ENCODE results near the gene PTK6. TPM values are rescaled to one million over a fixed set of nuclear protein-coding genes. Genes with fewer than 3 reads are reported as not detected.

The PTK6 gene
- total RNA-seq, 2 donors from 2014 or later: 0.56 TPM; not detected in 1

GRCh38 chr20:63553251-63553932 is 16.2 kb upstream of the PTK6 start:
- ATAC-seq (ENCODE audit: insufficient number of reproducible peaks, low FRiP score, low read depth) (peak; percentile 31), DNase-seq (ENCODE audit: low spot score) (peak; percentile 41)
- H3K4me1 ChIP-seq (ENCODE audit: control insufficient read depth in 1 of 2, low read depth in 2 of 2): peaks cover 3 to 5% of the 10 kb centered on the region in 2 donors
- H3K4me3 ChIP-seq: peak overlapping the region; percentile 77
- TF ChIP-seq, protein P1, sequence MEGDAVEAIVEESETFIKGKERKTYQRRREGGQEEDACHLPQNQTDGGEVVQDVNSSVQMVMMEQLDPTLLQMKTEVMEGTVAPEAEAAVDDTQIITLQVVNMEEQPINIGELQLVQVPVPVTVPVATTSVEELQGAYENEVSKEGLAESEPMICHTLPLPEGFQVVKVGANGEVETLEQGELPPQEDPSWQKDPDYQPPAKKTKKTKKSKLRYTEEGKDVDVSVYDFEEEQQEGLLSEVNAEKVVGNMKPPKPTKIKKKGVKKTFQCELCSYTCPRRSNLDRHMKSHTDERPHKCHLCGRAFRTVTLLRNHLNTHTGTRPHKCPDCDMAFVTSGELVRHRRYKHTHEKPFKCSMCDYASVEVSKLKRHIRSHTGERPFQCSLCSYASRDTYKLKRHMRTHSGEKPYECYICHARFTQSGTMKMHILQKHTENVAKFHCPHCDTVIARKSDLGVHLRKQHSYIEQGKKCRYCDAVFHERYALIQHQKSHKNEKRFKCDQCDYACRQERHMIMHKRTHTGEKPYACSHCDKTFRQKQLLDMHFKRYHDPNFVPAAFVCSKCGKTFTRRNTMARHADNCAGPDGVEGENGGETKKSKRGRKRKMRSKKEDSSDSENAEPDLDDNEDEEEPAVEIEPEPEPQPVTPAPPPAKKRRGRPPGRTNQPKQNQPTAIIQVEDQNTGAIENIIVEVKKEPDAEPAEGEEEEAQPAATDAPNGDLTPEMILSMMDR (IDR thresholded peaks at IDR 0.05): no peak
- no peaks in the 10 kb centered on the region for H3K9me3 ChIP-seq
- peaks cover 3% of the 10 kb centered on the region for H3K27me3 ChIP-seq (replicated peaks; ENCODE audit: insufficient read depth)
- H3K36me3 ChIP-seq: no peaks in the 10 kb centered on the region
- no peak overlapping the region for H3K27ac ChIP-seq

DNA sequence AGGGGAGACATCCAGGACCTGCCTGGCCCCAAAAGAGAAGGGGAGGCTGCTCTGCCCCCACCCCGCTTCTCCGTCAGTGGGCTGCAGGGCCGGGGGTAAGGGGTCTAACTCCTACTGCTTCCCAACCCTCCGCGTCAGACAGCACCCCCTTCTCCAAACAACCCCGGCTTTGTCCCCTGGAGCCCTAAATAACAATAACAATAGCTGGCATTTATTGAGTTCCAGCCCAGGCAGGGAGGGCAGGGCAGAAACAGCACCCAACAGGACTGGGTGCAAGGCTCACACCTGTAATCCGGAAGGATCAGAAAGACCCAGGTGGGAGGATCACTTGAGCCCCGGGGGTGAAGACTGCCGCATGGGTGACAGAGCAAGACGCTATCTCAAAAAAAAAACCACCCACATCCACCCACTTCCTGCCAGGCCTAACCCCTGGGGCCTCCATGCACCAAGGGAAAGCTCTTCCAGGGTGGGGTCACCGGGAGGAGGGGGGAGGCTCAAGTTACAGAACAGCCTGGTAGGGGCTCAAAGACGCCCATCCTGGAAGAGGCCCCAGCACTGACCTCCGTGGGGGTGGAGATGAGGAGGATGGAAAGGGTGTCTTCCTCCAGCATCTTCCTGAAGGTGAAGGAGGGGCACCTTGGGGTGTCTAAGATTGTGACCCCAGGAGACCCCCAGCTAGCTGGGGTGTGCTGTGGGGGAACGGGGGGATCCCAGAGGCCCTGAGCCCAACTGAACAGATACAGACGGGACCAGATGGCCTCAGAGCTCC is 15.5 kb upstream of the PTK6 start:
- TF ChIP-seq, protein P1 (IDR thresholded peaks at IDR 0.05): no peak
- no peak overlapping the region for H3K27ac ChIP-seq
- ATAC-seq (ENCODE audit: insufficient number of reproducible peaks, low FRiP score, low read depth): no peak

GRCh38 chr20:63551068-63551467 is 13.9 kb upstream of the PTK6 start:
- H3K36me3 ChIP-seq: no peaks in the 10 kb centered on the region
- peaks cover 3 to 5% of the 10 kb centered on the region in 2 donors for H3K4me1 ChIP-seq (ENCODE audit: control insufficient read depth in 1 of 2, low read depth in 2 of 2)
- DNase-seq (ENCODE audit: low spot score): no peak
- TF ChIP-seq, protein P1 (IDR thresholded peaks at IDR 0.05): no peak
- no peak overlapping the region for H3K27ac ChIP-seq
- H3K9me3 ChIP-seq: no peaks in the 10 kb centered on the region
- no peak for ATAC-seq (ENCODE audit: insufficient number of reproducible peaks, low FRiP score, low read depth)
- H3K4me3 ChIP-seq: no peak overlapping the region
- peaks cover 8% of the 10 kb centered on the region for H3K27me3 ChIP-seq (replicated peaks; ENCODE audit: insufficient read depth)

More for the DNA sequence above, 15.5 kb upstream of the PTK6 start:
- Histone ChIP-seq H3K4me3 (peak overlapping the region; percentile 77), H3K27me3 (replicated peaks; ENCODE audit: insufficient read depth) (peaks cover 8% of the 10 kb centered on the region), H3K4me1 (ENCODE audit: control insufficient read depth in 1 of 2, low read depth in 2 of 2) (peaks cover 3 to 5% of the 10 kb centered on the region in 2 donors), H3K36me3 (no peaks in the 10 kb centered on the region), H3K9me3 (no peaks in the 10 kb centered on the region)
- DNase-seq (ENCODE audit: low spot score): no peak

DNA sequence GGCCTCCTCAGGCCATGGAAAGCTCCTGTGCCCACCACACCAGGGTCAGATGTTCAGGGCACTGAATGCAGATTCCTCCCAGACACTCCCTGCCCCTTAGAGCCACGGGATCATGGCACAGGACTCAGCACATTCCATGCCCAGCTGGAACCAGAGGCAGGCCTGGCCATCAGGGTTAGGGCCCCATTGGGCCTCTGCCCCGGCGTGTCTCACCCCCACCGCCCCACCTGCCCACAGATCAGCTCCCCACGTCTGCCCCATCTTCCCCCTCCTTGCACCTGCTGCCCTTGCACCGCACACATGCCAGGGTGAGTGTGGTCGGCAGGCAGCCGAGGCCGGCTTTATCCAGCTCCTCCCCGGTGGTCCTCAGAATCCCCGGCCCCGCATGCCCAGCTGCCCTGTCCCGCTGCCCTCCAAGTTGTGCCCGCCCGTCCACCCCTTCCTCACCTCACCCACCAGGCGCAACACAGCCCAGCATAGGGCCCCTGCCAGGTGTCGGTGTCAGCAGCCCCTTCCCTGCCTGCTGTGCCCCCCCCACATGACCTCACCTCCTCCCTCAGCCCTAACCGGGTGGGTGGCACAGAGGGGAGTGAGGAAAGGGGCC is 12.6 kb upstream of the PTK6 start:
- Histone ChIP-seq H3K36me3 (no peaks in the 10 kb centered on the region), H3K4me3 (no peak overlapping the region), H3K4me1 (ENCODE audit: control insufficient read depth in 1 of 2, low read depth in 2 of 2) (peaks cover 3 to 5% of the 10 kb centered on the region in 2 donors), H3K27me3 (replicated peaks; ENCODE audit: insufficient read depth) (peaks cover 8% of the 10 kb centered on the region), H3K9me3 (no peaks in the 10 kb centered on the region), H3K27ac (no peak overlapping the region)
- DNase-seq (ENCODE audit: low spot score) (no peak), ATAC-seq (ENCODE audit: insufficient number of reproducible peaks, low FRiP score, low read depth) (no peak)
- TF ChIP-seq, protein P1 (IDR thresholded peaks at IDR 0.05): no peak

DNA sequence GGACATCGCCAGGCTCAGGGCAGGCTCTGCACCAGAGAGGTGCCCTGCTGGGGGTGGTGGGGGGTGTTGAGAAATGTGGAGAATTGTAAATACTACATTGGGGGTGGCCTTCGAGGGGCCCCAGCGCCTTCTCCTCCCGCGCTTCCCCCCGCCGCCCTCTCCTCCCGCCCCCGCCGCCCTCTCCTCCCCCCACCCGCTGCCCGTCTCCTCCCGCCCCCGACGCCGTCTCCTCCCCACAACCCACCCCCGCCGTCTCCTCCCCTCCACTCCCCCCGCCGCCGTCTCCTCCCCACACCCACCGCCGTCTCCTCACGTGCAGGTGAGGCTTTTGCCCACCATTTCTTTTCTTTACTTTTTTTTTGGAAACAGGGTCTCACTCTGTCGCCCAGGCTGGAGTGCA is 11.8 kb upstream of the PTK6 start:
- Histone ChIP-seq H3K4me1 (ENCODE audit: control insufficient read depth in 1 of 2, low read depth in 2 of 2) (peaks cover 2 to 5% of the 10 kb centered on the region in 2 donors), H3K36me3 (no peaks in the 10 kb centered on the region), H3K27ac (no peak overlapping the region), H3K27me3 (replicated peaks; ENCODE audit: insufficient read depth) (peaks cover 8% of the 10 kb centered on the region), H3K9me3 (no peaks in the 10 kb centered on the region), H3K4me3 (no peak overlapping the region)
- DNase-seq (ENCODE audit: low spot score) (no peak), ATAC-seq (ENCODE audit: insufficient number of reproducible peaks, low FRiP score, low read depth) (no peak)
- TF ChIP-seq, protein P1 (IDR thresholded peaks at IDR 0.05): no peak
